HepG2 (cell line): ENCODE data around the gene MRFAP1L1. TPM values are rescaled to one million over a fixed set of nuclear protein-coding genes. Genes with fewer than 3 reads are reported as not detected.

Experiments
- ATAC-seq: fragments of 200-7000 bp; cut with Tn5 transposase; 3 replicates; pipeline ENCODE4 v1.9.1; 2020; ENCODE audit warnings: mild to moderate bottlenecking, moderate library complexity
- BruUV-seq: library from RNA; stranded (reverse); fragments of 400-500 nt; replicated peaks from 2 replicates; lab custom pipeline; 2021; lab: Mats Ljungman, UMichigan
- CTCF ChIA-PET: fragments of 300-600 bp; formaldehyde crosslinking; extraction: SDS; loops from one replicate; lab custom pipeline; 2021; ENCODE audit warnings: low total read pairs, inconsistent platforms, low intra/inter-chr PET ratio; lab: Yijun Ruan, JAX
- POLR2A ChIA-PET: fragments of 350-600 bp; sonication (Branson Sonifier 250); formaldehyde crosslinking; loops from one replicate; lab custom pipeline; 2020; ENCODE audit warnings: antibody characterized with exemption, inconsistent platforms; lab: Yijun Ruan, JAX
- DNase-seq: peaks from one replicate; pipeline ENCODE4 v3.0.0-alpha.2; 2015; ENCODE audit warnings: low spot score
- FAIRE-seq: peaks from 3 replicates; lab custom pipeline; 2011; peaks lifted over from hg19 to GRCh38; lab: Jason Lieb, UNC
- H2AFZ ChIP-seq: one replicate; pipeline ENCODE4 v1.6.1; 2011; ENCODE audit warnings: low read length, inconsistent platforms
- H3K27ac ChIP-seq: fragments of 300-600 bp; 3 replicates; pipeline ENCODE4 v1.8.0; 2011; ENCODE audit warnings: mixed run types, mild to moderate bottlenecking, mixed read lengths, low read length, inconsistent platforms; ENCODE audit not compliant: insufficient read depth; ENCODE audit errors: extremely low read length
- H3K27me3 ChIP-seq, 2 experiments: fragments of 200-600 bp in 1 of 2; 2 replicates in 1 of 2; 3 replicates in 1 of 2; pipeline versions ENCODE4 v1.6.0 to v1.8.0; 2011; ENCODE audit warnings: low read length in 2 of 2, mild to moderate bottlenecking in 2 of 2, moderate library complexity in 2 of 2, inconsistent platforms in 1 of 2; ENCODE audit not compliant: insufficient read depth in 2 of 2, control insufficient read depth in 1 of 2
- H3K36me3 ChIP-seq, 2 experiments: fragments of 200-600 bp in 1 of 2; replicated peaks in 1 of 2; 2 replicates in 1 of 2; 3 replicates in 1 of 2; pipeline versions ENCODE4 v1.5.1 to v1.8.0; 2011; ENCODE audit warnings: low read length in 2 of 2, inconsistent platforms in 1 of 2; ENCODE audit not compliant: insufficient read depth in 2 of 2, control insufficient read depth in 1 of 2
- H3K4me1 ChIP-seq: 2 replicates; pipeline ENCODE4 v1.5.1; 2012; ENCODE audit warnings: low read length, inconsistent platforms; ENCODE audit not compliant: insufficient read depth
- H3K4me2 ChIP-seq: 2 replicates; pipeline ENCODE4 v1.6.0; 2011; ENCODE audit warnings: low read depth, low read length, inconsistent platforms
- H3K4me3 ChIP-seq, 3 experiments: fragments of 200-600 bp in 1 of 3; sonication (generic), shearing (Covaris generic) in 1 of 3; replicated peaks in 1 of 3; 2 replicates each; pipeline ENCODE4 v1.5.1; 2011 to 2016; ENCODE audit warnings: low read length in 3 of 3, inconsistent platforms in 2 of 3, low read depth in 2 of 3, mild to moderate bottlenecking in 2 of 3, control low read depth in 1 of 3, mixed read lengths in 1 of 3; ENCODE audit not compliant: insufficient read depth in 1 of 3
- H3K79me2 ChIP-seq: one replicate; pipeline ENCODE4 v1.6.1; 2011; ENCODE audit warnings: low read length, inconsistent platforms; ENCODE audit not compliant: insufficient read depth
- H3K9ac ChIP-seq: 2 replicates; pipeline ENCODE4 v1.6.0; 2011; ENCODE audit warnings: mild to moderate bottlenecking, low read depth, low read length, inconsistent platforms; ENCODE audit not compliant: insufficient read depth
- H3K9me3 ChIP-seq: 2 replicates; pipeline ENCODE4 v1.5.1; 2012; ENCODE audit warnings: mild to moderate bottlenecking, low read length
- H4K20me1 ChIP-seq: 2 replicates; pipeline ENCODE4 v1.6.0; 2011; ENCODE audit warnings: inconsistent platforms, mild to moderate bottlenecking, low read length, moderate library complexity; ENCODE audit not compliant: insufficient read depth
- AGO2 ChIP-seq: fragments of 200-400 bp; formaldehyde crosslinking; optimal IDR thresholded peaks from 2 replicates; pipeline ENCODE3; 2017; ENCODE audit warnings: mild to moderate bottlenecking, low read depth, low read length, moderate library complexity
- ELF3 ChIP-seq: IDR thresholded peaks from 2 replicates; pipeline ENCODE4 v1.6.1; 2016; ENCODE audit warnings: missing genetic modification reagents, missing compliant biosample characterization
- EP300 ChIP-seq, 3 experiments: sonication (generic) in 1 of 3; formaldehyde crosslinking in 1 of 3; IDR thresholded peaks; 2 replicates each; pipeline versions ENCODE4 v1.5.1 to v1.6.1; 2011 to 2020; ENCODE audit warnings: low read depth in 2 of 3, low read length in 2 of 3, borderline replicate concordance in 1 of 3, improper control_type of control experiment in 1 of 3, mild to moderate bottlenecking in 1 of 3, missing genetic modification reagents in 1 of 3, moderate library complexity in 1 of 3
- IKZF4 ChIP-seq: sonication (generic); formaldehyde crosslinking; IDR thresholded peaks from 2 replicates; pipeline ENCODE4 v1.5.1; 2020; ENCODE audit warnings: borderline replicate concordance, mild to moderate bottlenecking, low read depth, missing genetic modification reagents; ENCODE audit errors: not compliant biosample characterization
- MTF2 ChIP-seq: sonication (generic); formaldehyde crosslinking; IDR thresholded peaks from 2 replicates; pipeline ENCODE4 v1.5.0; 2020; ENCODE audit warnings: missing genetic modification reagents, borderline replicate concordance
- MXD4 ChIP-seq: IDR thresholded peaks from 2 replicates; pipeline ENCODE4 v1.6.1; 2016; ENCODE audit warnings: mild to moderate bottlenecking, missing biosample characterization, missing genetic modification reagents
- SALL2 ChIP-seq: sonication (generic); formaldehyde crosslinking; IDR thresholded peaks from 2 replicates; pipeline ENCODE4 v1.8.1; 2023; ENCODE audit warnings: mild to moderate bottlenecking, missing genetic modification reagents, inconsistent platforms
- SNAPC5 ChIP-seq: sonication (generic); formaldehyde crosslinking; IDR thresholded peaks from 2 replicates; pipeline ENCODE4 v1.8.1; 2023; ENCODE audit warnings: mild to moderate bottlenecking, missing genetic modification reagents, borderline replicate concordance
- ZBTB46 ChIP-seq: sonication (generic); formaldehyde crosslinking; IDR thresholded peaks from 2 replicates; pipeline ENCODE4 v1.4.0; 2020; ENCODE audit warnings: mild to moderate bottlenecking, missing genetic modification reagents, borderline replicate concordance
- ZNF512 ChIP-seq: sonication (generic); formaldehyde crosslinking; IDR thresholded peaks from 2 replicates; pipeline ENCODE4 v1.4.0; 2020; ENCODE audit warnings: mild to moderate bottlenecking, missing genetic modification reagents
- ZNF7 ChIP-seq: IDR thresholded peaks from 2 replicates; pipeline ENCODE4 v1.6.1; 2016; ENCODE audit warnings: missing biosample characterization, missing genetic modification reagents
- WGBS: methylation state at CpG from one replicate; pipeline ENCODE4 v1.1.6; 2017; ENCODE audit warnings: low lambda C conversion rate; 5-methylcytosine and 5-hydroxymethylcytosine counted together
- in situ Hi-C: cut with HindIII; loops from 2 replicates; pipeline ENCODE4 v1.10.0; 2017; ENCODE audit warnings: low pct_unique_long_range_greater_than_20kb; ENCODE audit not compliant: extremely low pct_ligation_motif_present
- intact Hi-C: fragments of 100-400 bp; cut with micrococcal nuclease; formaldehyde crosslinking; loops from one replicate; pipeline ENCODE4 v1.10.0; 2022; ENCODE audit not compliant: unreplicated experiment
- polyA plus RNA-seq, 8 experiments: library from polyadenylated mRNA; depleted of rRNA in 3 of 8; stranded (reverse) in 7 of 8; unstranded in 1 of 8; fragments of >200 nt; fragmentation: Illumina TruSeq in 4 of 8; extraction: Trizol in 4 of 8; gene quantifications; 2 replicates each; pipeline versions ENCODE4 v1.2.1 to v1.2.3, GENCODE V29; 2011 to 2016; ENCODE audit warnings: low read depth in 4 of 8, missing spikeins in 1 of 8, mixed read lengths in 1 of 8; ENCODE audit not compliant: insufficient read depth in 1 of 8
- total RNA-seq, 5 experiments: library from RNA; depleted of rRNA; stranded (reverse); fragments of >200 nt; fragmentation: Illumina TruSeq; extraction: Trizol; gene quantifications; 2 replicates each; pipeline ENCODE4 v1.2.3, GENCODE V29; 2016; ENCODE audit warnings: low read depth in 1 of 5

Gene MRFAP1L1
- total and polyA plus RNA-seq, 2 of the 13 experiments (the other 11 are each of a cell fraction or from before 2014, with no cell fraction given), result 44.8 to 76.6 TPM

GRCh38 chr4:6695660-6696610 lies 13.7 kb downstream of the MRFAP1L1 start (continued):
- 0 out of 2 replicates have a peak, but pooled peaks have one; percentile 44 for TF ChIP-seq SNAPC5 (CRISPR knock-in tag)
- no peak for TF ChIP-seq ZNF512 (CRISPR knock-in tag)
- TF ChIP-seq ELF3 (CRISPR knock-in tag), result peak; percentile 95
- TF ChIP-seq AGO2, result no peak
- peak; percentile 82 for TF ChIP-seq SALL2 (CRISPR knock-in tag)
- TF ChIP-seq MXD4 (CRISPR knock-in tag), result peak; percentile 93
- TF ChIP-seq, all 625 proteins: peak for 310

- CTCF ChIA-PET, result no interaction called here
- TF ChIP-seq IKZF4 (no peak), ZNF7 (CRISPR knock-in tag) (no peak), MTF2 (CRISPR knock-in tag) (0 out of 2 replicates have a peak, but pooled peaks have one; percentile 32), ZBTB46 (CRISPR knock-in tag) (0 out of 2 replicates have a peak, but pooled peaks have one; percentile 40), EP300 (IDR thresholded peaks at IDR 0.05; ENCODE audit: low read depth in 2 of 2, low read length in 2 of 2) (no peak), EP300 (CRISPR knock-in tag; IDR thresholded peaks at IDR 0.05; ENCODE audit: borderline replicate concordance) (no peak)
Observed at GRCh38 chr4:6694177-6694901, 15.3 kb downstream of the MRFAP1L1 start.

More at GRCh38 chr4:6694177-6694901, 15.3 kb downstream of the MRFAP1L1 start:
- WGBS, result 5% methylated on average over 11 of the region's 16 CpGs
- peak overlapping the region; percentile 82 to 96 (median 83) for H3K4me3 ChIP-seq
- FAIRE-seq, result no peak
- H3K36me3 ChIP-seq, result peaks cover 4 to 12% of the 10 kb centered on the region in 2 experiments; a peak in 2 of 5 replicates
- H3K9me3 ChIP-seq, result no peaks in the 10 kb centered on the region
- POLR2A ChIA-PET, result interaction anchor here (0.7 to 4.6 kb wide), 17 partner anchors 11 to 348 kb away, joined by 3 to 65 read pairs (median 9); partner anchors contain the start of genes BLOC1S4, MRFAP1, MRFAP1L1 and TBC1D14
- H3K27ac ChIP-seq, result peak overlapping the region; percentile 81
- peaks cover 39% of the 10 kb centered on the region for H3K79me2 ChIP-seq
- peak overlapping the region; percentile 91 for H3K9ac ChIP-seq
- no peak for ATAC-seq
- intact Hi-C loops (no loop called here), in situ Hi-C loops (no loop called here)
- no peak overlapping the region for H2AFZ ChIP-seq
- no peak for DNase-seq
- H3K4me1 ChIP-seq, result peaks cover 69% of the 10 kb centered on the region
- BruUV-seq, result TSS peak; percentile 79
- H3K27me3 ChIP-seq, result no peaks in the 10 kb centered on the region; a peak in 1 of 5 replicates
- H3K4me2 ChIP-seq, result peak overlapping the region; percentile 93
- peaks cover 10% of the 10 kb centered on the region; the same call in 1 of the 2 replicates for H4K20me1 ChIP-seq
